Metanephros (tissue), 2 donors: ENCODE results near the gene KCND3. TPM values are rescaled to one million over a fixed set of nuclear protein-coding genes. Genes with fewer than 3 reads are reported as not detected.

ENCODE experiments used
- small RNA-seq: library from RNA; depleted of rRNA; stranded (forward); fragments of <200 nt; gene quantifications from one replicate; pipeline ENCODE3, GENCODE V24; 2014; ENCODE audit warnings: low replicate concordance
- total RNA-seq: library from RNA; depleted of rRNA; stranded (reverse); fragments of >200 nt; gene quantifications from one replicate; pipeline ENCODE4 v1.2.3, GENCODE V29; 2014

Gene KCND3
- total RNA-seq, result 1.3 TPM

DNA sequence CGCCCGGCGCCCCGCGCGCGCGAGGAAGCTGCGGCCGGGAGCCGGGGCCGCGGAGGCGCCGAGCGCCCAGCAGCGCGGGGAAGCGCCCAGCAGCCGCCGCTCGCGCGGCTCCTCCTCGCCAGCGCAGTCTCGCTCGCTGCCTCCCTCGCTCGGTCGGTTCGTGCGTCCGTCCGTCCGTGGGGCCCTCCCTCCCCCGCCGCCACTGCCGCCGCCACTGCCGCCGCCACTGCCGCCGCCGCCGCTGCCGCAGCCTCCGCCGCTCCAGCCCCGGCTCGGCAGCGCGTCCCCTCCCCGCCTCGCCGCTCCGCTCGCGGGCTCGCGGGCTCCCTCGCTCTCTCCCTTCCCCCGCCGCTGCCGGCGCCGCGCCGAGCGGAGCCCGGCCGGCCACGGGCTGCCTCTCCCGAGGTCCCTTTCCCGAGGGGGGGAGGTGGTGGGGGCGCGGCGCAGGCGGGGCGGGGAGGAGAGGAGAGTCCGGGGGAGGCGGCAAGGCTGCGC lies at the start of gene KCND3:
KCND3 (minus strand) TSS at position 138 of the 495 bp plus-strand sequence.

DNA sequence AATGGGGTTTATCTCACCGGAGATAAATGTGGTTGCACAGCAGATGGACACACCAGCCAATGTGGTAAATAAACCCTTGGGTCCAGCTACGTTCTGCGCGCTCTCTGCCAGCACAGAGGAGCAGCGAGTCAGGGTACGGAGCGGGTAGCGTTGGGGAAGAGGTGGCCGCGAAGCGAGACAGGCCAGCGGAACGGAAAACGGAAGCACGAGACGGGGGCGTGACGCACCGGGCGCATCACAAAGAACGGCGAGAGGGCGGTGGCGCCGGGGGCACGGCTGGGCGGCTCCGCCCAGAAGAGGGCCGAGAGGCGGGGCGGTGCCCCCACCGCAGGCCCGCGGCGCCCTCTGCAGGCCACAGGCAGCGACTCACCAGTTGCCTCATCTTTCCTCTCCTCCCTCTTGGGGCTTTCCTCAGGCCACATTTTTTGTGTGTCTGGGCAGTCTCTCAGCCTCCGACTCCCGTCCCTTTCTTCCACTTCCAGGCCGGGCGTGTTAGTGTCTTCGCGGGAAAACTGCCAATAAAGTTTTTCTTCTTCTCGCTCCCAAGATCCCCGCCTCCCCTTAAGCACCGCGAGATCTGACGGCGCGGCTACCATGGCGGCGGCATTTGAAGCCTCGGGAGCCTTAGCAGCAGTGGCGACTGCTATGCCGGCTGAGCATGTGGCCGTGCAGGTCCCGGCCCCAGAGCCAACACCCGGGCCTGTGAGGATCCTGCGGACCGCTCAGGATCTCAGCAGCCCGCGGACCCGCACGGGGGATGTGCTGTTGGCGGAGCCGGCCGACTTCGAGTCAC lies 233.9 kb downstream of the KCND3 start, which contains the start of gene DDX20:
DDX20 (plus strand) TSS at position 571 of the 793 bp plus-strand sequence; CDS start at position 595, 24 bp downstream.

DNA sequence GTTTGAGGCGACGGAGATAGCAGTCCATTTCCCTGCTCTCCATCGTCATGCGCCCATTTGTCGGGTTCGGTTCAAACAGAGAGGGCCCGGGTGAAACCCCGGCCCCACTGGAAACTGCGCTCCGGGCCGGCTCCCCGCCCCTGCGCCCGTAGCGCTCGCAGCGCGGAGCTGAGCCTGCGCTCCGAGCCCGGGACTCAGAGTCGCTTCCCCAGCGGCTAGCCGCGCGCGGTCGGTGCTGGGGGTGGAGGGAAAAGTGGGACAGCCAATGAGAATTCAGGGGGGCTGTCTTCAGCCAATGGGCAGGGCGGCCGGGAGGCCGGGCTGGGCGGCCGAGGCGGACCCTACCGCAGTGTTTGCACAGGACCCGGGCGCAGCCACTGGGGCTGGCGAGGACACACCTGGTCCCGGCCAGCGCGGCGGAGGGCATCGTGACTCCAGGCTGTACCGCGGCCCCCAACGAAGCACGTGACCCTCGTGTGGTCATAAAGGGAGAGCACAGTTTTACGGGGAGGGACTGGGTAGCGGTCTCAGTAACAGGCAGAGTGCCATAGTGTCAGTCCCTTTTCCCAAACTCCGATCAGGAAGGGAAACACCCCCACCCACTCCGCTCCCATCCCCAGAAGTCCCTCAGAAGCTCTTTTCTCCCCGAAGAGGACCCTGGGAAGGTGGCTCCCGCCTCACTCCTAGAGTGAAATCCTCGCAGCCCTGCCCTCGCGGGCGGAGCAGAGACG lies 250.1 kb downstream of the KCND3 start, which contains the start of gene INKA2:
INKA2 (minus strand) TSS at position 202 of the 731 bp plus-strand sequence; CDS start at position 49, 153 bp downstream.

Small RNA genes within 50 kb of the gene (small RNA-seq; reads per million reads assigned to genes)
- gene INKA2, result 0.19 reads per million

Other genes with a start within 250 kb of the KCND3 start
- gene DDX20, start 233.8 kb downstream of the KCND3 start, total RNA-seq, result 16.2 TPM